Measurements from ENCODE around the gene DGCR2.
"Not testable (repeated sequence)": the region's sequence is repeated elsewhere in the genome, so short reads cannot be mapped to it uniquely, and the experiment has no call there.

Gene DGCR2

DNA sequence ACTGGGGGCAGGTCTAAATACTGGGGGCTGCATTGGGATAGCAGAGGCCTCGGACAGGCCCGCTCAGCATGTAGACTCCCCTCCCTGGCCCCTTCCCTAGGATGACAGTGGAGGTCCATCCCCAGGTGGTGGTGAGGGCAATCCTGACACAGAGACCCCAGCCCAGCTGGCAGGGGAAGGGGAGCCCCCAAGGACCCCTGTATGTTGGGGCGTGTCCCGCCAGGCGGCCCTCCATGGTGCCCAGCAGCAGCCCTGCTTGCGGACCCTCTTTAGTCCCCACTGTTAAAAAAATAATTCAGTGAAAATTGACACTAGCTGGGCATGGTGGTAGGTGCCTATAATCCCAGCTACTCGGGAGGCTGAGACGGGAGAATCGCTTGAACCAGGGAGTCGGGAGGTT is 98.3 kb downstream of the DGCR2 start:
- not testable (repeated sequence) for DNase-seq

DNA sequence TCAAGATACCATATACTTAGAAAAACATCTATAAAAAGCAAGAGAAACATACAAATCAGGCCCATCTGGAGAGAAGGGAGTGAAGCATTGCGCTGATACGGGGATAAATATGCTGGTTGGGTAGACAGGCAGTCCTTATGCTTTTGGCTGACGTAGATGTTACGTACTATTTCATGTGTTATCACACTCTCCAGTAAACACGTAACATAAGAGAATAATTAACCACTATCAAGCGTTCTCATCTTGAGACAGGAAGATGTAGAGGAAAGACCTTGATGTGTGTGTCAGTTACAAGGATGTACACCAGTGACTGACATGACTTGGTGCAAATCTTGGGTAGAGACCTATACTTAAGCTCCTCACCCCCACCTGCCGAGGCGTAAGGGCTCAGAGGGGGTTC is 99.5 kb downstream of the DGCR2 start:
- no peak for DNase-seq

DNA sequence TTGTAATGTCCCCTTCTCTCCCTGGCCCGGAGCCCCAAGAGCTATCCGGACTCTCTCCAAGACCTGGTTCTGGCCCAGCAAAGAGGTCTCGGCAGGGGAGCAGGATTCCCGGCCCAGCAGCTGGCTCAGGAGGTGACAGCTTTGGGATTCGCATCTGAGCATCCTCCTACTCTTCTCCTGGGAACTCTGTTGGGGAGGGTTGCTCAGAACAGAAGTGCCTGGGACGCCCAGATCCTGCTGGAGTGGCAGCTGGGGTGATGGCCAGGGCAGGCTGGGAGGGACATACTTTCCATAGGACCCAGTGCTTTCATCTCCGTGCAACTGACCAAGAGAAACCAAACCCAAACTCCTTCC is 102.6 kb downstream of the DGCR2 start:
- DNase-seq: no peak

DNA sequence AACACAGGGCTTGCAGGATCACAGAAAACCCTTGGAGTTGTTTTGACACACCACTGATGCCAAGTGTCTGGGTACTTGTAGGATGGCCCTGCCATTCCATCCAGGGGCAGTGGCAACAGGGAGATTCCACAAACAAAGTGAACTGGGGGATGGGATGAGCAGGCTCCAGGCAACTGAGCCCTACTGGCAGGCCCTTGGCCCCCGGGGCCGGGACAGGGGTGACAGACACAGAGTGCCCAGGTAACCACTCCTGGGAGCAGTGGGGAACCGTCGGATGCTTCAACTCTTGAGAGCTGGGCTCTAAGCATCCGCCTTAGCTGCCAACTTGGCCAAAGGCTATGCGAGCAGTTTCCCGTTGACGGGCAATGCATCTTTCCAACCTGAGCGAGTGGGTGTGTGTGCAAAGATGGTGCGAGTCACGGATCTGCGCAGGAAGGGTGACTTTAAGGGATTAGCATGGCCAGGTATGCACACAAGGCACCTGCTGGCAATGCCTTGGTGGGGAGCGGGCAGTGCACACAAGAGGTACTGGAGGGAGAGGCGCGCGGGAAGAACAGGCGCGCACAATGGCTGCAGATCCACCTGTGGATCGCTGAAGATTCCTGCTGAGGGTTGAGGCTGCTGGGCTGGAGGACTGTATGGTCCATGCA is 103.1 kb downstream of the DGCR2 start:
- DNase-seq: no peak

DNA sequence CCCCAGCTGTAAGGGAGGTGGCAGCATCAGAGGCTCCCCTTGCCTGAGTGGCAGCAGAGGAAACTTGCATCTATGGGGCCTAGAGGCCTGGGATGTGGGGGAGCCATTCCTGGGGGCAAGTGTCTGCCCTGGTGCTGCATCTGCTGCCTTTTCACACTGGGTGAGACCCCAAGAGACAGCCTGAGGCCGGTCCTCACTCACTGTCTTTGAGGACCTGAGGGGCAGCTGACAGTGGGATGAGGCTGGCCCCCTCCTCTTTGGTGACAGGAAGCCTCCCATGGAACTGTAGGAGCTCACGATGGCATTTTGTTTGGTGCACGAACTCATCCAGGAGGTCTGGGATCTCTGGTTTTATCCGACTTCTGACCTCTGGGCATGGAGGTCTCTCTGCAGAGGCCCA is 104.0 kb downstream of the DGCR2 start:
- DNase-seq: no peak

DNA sequence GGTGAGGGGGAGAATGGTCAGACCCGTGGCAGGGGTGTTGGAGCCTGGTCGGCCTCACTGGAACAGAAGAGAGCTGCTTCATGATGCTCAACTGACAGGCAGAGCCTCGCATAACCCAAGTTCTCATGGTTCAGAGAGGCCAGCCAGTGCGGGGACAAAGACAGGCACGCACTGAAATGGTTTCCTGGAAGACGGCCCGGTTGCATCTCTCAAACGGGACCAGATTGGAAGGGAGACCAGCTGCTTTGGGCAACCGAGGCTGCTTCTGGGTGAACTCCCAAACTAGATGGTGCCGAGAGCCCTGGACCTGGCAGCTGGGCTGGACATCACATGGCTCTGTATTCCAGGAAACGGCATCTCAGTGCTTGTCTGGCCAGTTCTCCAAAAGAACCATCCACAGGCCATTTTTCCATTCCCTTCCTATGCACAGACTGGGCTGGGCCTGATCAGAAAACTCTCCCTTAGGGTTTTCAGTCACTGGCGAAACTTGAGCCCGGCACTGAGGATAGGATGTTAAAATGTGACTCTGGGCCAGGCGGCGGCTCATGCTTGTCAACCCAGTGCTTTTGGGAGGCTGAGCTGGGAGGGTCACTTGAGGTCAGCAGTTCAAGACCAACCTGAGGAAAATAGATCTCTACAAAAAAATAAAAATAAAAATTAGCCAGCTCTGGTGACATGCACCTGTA is 106.0 kb downstream of the DGCR2 start:
- DNase-seq: no peak

DNA sequence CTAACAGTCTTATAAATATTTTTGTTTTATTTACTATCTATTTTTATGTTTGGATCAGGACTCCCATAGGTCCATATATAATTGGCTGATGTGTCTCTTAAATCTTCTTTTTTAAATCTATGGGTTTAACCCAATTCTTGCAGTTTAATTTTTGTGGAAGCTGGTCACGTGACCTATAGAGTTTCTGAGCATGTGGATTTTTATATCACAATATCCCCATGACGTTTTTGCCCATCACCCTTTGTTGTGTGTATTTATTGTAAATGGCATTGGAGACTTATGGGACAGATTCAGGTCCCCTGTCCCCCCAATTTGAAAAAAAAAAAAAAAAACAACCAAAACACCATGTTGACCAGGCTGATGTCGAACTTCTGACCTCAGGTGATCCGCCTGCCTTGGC is 107.3 kb downstream of the DGCR2 start:
- DNase-seq: no peak

DNA sequence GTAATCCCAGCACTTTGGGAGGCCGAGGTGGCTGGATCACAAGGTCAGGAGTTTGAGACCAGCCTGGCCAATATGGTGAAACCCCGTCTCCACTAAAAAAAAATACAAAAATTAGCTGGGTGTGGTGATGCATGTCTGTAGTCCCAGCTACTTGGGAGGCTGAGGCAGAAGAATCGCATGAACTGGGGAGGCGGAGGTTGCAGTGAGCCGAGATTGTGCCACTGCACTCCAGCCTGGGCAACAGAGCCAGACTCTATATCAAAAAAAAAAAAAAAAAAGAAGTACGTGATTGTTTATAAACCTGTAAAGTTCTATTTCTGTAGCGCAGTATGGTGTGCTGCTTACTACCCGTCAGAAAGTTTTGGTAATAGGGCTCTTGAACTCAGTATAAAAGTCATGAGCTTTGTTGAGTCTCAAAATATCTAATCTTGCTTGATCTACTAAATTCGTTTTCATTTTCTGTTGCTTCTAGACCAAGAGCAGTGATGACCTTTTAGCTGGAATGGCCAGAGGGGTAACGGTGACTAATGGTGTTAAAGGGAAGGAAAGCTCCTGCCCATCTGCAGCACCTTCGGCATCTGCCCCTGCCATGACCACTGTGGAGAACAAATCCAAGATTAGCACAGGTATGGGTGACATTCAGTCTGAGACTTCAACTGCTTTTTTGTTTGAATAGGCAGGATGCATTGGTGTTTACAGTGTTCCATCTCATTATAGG is 108.2 kb downstream of the DGCR2 start:
- DNase-seq: not testable (repeated sequence)

DNA sequence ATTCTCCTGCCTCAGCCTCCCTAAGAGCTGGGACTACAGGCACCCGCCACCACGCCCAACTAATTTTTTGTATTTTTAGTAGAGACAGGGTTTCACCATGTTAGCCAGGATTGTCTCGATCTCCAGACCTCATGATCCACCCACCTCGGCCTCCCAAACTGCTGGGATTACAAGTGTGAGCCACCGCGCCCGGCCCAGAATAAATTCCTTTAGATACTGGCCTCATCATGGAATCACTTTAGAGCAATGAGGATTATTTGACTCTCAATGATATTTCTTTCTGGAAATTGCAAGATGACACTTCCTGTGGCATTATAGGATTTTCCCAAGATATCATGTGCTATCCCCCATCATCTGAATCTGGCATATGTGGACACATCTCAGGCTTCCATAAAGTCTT is 108.8 kb downstream of the DGCR2 start:
- not testable (repeated sequence) for DNase-seq

DNA sequence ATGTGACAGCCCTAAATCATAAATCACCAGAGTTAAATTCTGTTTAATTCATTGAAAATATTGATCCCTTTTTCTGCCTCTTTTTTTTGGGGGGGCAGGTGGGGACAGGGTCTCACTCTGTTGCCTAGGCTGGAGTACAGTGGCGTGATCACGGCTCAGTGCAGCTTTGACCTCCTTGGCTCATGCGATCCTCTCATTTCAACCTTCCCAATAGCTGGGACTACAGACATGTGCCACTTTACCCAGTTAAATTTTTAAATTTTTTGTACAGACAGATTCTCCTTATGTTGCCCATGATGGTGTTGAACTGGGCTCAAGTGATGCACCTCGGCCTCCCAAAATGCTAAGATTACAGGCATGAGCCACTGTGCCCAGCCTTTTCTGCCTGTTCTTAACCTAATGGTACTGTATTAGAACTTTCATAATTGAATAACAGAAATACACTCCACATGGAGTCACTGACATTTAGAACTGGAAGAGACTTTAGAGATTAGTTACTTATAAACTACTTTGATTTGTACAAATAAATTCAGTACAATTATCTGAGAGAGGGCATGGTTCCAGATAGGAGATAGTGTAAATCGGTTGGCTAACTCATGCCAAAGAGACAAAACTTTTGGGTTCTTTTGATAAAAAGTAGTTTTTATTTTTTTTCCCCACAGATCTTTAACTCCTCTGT is 109.8 kb downstream of the DGCR2 start:
- no peak for DNase-seq

DNA sequence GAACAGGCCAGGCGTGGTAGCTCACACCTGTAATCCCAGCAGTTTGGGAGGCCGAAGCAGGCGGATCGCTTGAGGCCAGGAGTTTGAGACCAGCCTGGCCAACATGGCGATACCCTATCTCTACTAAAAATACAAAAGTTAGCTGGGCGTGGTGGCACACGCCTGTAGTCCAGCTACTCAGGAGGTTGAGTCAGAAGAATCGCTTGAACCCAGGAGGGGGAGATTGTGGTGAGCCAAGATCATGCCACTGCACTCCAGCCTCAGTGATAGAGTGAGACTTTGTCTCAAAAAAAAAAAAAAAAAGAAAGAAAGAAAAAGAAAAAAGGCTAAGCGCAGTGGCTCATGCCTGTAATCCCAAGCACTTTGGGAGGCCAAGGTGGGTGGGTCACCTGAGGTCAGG is 110.6 kb downstream of the DGCR2 start:
- DNase-seq: not testable (repeated sequence)

DNA sequence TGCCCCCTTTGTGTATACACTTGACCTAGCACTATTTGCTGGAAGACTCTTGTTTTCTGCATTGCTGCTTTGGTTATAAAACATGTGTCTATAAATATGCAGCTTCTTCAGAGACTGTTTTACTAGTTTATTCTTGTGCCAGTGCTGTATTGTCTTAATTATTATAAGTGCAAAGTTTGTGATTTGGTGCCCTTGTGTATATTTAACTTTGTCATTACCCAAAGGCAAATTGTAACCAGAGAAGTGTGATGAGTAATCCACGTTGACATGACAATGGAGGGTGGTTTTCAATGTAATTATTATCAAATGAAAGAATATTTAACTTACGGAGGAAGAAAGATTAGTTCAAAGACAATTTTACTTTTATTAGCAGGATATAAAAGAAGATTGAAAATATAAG is 111.1 kb downstream of the DGCR2 start:
- no peak for DNase-seq

DNA sequence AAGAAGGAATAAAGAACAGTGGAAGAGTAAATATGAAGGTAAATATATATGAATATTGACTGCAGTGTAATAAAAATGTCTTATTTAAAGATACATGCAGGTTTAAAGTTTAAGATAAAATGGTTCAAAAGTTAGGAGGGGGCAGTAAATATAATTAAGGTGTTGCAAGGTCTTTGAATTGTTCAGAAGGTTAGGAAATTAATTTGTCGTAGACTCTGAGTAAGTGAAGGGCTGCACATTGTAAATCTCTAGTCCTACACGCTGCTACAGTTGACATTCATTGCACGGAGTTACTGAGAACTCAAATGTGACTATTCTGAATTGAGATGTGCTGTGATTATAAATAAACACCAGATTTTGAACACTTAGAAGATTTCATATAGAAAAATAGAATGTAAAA is 116.3 kb downstream of the DGCR2 start:
- DNase-seq: no peak

DNA sequence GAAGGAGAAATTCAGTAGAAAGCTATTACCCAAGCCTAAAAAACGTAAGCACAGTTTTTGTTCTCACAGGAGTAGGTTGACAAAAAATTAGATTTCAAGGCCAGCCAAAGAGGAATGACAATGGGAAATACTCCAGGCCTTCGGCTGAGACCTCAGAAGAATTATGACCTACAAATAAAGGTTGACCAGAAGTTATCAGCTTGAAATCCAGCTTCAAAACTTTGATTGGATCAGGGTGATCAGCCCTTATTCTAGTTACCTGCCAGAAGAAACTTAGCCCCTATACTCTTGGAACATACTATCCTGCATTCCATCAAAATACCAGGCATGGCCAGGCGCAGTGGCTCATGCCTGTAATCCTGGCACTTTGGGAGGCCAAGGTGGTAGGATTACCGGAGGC is 117.7 kb downstream of the DGCR2 start:
- no peak for DNase-seq

DNA sequence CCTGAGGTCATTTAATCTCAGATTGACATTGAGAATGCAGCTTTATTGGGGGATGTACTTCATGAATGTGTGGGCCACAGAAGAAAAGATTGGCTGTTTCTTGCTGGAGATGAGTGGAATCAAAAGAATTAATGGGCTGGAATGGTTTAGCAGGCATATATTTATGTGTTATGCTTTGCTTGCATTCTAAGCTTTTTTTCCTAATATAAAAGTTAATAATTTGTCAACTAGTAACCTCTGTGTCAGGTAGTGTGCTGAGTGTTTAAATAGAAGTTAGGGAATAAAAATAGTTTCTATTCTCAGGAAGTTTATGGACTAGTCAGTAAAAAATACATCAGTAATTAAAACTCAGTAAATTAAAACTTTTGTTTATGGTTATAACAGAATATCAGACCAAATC is 118.7 kb downstream of the DGCR2 start:
- no peak for DNase-seq

DNA sequence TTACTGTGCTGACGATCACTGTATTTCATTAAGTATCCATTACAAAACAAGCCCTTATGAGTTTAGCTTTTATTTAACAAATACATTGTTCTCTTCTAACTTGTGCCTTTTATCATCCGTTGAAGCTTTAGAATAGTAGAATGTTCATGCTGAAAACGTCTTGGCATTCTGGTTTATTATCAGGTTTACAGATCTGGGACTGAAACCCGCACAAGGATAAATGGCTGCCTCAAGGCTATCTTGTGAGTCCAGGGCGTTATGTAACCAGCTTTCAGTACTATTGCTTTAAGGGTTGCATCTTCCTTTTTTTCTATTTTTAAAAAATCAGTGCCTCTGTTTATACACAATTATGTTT is 119.6 kb downstream of the DGCR2 start:
- DNase-seq: no peak

DNA sequence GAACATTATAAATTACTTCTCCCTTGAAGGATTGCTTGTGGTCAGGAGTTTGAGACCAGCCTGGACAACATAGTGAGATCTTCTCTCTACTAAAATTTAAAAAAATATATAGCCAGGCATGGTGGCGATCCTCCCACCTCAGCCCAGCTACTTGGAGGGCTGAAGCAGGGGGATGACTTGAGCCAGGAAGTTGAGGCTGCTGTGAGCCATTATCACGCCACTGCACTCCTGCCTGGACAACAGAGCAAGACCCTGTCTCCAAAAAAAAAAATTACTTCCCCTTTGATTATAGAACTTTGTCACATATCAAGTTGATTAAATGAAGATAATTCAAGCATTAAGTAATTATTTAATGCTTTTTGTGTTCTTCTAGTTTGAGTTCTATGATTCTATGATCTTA is 121.0 kb downstream of the DGCR2 start:
- no peak for DNase-seq

DNA sequence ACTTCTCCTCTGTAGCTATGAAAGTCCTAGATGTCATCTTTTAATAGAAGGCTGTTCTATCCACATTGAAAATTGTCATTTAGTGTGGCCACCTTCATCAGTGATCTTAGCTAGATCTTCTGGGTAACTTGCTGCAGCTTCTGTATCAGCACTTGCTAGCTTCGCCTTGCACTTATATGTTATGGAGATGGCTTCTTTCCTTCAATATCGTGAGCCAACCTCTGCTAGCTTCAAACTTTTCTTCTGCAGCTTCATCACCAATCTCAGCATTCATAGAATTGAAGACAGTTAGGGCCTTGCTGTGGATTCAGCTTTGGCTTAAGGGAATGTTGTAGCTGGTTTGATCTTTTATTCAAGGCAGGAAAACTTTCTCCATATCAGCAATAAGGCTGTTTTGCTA is 122.1 kb downstream of the DGCR2 start:
- not testable (repeated sequence) for DNase-seq

DNA sequence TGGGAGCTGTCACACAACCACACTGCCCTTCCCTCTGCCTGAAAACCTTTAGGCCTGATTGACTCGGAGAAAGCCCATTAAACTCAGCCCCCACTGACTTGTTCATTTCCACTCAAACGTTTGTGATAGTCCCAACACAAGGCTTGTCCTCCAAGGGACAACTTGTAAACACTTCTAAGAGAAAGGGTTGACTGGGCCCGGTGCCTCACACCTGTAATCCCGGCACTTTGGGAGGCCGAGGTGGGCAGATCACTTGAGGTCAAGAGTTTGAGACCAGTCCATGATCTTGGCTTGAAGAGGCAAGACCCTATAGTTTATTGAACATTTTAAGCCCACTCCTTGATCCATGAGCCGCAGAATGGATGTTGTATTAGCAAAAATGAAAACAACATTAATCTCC is 122.8 kb downstream of the DGCR2 start:
- DNase-seq: no peak

DNA sequence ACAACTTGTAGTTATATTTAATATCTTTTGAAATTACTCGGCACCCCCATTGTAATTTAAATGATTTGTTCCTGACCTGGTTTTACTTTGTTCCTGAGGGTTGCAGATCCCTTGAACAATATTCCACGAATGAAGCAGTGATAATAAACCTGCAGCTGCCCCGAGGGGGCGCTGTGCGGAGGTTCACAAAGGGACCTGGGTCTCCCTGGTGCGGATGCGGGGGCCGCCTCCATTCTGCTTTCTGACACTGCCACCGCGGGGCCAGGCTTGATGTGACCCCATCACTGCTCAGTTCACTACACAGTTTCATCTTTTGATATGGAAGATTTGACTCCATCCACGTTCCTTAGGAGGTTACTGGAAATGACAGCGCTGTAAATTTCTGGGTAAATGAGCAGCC is 123.2 kb downstream of the DGCR2 start:
- no peak for DNase-seq

DNA sequence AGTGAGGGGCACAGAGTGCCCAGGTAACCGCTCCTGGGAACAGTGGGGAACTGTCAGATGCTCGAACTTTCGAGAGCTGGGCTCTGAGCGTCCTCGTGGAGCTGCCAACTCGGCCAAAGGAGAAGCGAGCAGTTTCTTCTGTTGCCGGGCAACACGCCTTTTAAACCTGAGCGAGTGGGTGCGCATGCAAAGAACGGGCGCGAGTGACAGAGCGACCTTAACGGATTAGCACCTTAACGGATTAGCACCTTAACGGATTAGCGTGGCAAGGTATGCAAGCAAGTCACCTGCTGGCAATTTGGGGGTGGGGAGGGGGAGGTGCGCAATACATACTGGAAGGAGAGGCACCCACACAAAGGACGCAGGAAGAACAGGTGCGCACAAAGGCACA is 124.3 kb downstream of the DGCR2 start:
- no peak for DNase-seq

DNA sequence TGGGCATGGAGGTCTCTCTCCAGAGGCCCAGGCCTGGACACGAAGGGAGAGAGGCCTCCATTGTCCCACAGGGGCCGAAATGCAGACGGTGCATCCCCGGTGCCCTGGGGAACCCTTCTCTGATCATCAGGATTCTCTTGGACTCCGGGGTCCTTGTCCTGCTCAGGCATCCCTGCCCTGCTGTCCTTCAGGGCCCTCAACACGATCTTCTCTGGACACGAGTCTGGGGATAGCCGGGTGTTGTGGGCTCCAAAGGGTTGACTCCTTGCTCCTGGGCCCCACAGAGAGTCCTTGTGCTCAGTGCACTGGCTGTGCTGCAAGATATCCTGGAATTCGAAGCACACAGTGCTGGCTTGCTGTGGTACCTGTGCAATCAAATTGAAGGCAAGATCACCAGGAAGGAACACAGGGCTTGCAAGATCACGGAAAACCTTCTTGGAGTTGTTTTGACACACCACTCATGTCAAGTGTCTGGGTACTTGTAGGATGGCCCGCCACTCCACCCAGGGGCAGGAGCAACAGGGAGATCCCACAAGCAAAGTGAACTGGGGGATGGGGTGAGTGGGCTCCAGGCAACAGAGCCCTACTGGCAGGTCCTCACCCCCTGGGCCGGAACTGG is 124.8 kb downstream of the DGCR2 start:
- no peak for DNase-seq

DNA sequence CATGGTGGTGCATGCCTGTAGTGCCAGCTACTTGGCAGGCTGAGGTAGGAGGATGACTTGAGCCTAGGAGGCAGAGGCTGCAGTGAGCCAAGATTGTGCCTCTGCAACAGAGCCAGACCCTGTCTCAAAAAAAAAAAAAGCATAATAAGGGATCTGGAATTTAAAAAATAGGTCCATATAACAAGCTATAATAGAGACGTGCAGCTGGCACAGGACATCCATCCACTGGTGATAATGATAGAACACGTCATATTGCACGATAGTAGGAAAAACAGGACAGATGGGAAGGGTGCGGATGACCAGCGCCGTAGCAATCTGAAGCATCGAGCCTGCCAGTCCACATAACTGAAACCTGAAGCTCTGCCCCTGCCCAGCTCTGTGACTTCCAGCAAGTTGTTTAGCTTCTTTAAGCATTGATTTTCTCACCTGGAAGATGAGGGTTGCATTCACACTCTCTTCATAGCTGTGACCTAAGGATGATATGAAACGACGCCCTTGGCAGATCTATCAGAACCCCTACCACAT is 125.8 kb downstream of the DGCR2 start:
- DNase-seq: no peak
